NCI-H1417 (cell line): Measurements from ENCODE around the gene PIK3R2.

Source experiments
- DNase-seq, 3 experiments: peaks; one replicate each; lab custom pipeline; 2025; lab: John Stamatoyannopoulos, UW

Gene PIK3R2

GRCh38 chr19:18123819-18124218 is 29.1 kb upstream of the PIK3R2 start:
- DNase-seq, result no peak

- DNase-seq, result no peak
These were observed 26.9 kb upstream of the PIK3R2 start for GRCh38 chr19:18126097-18126496.

- DNase-seq, result no peak
These were observed 24.9 kb upstream of the PIK3R2 start for GRCh38 chr19:18128044-18128443.

GRCh38 chr19:18128805-18129204 is 24.2 kb upstream of the PIK3R2 start:
- DNase-seq, result no peak

- DNase-seq, result no peak
These were observed 22.3 kb upstream of the PIK3R2 start for GRCh38 chr19:18130523-18131242.

GRCh38 chr19:18131841-18132596 is 20.9 kb upstream of the PIK3R2 start:
- DNase-seq, result no peak

- no peak for DNase-seq
These were observed 17.0 kb upstream of the PIK3R2 start for GRCh38 chr19:18135712-18136584.

- no peak for DNase-seq
These were observed 15.7 kb upstream of the PIK3R2 start for GRCh38 chr19:18137242-18137641.

- DNase-seq, result no peak
These were observed 15.2 kb upstream of the PIK3R2 start for GRCh38 chr19:18137657-18138339.

- no peak for DNase-seq
These were observed 12.5 kb upstream of the PIK3R2 start for GRCh38 chr19:18140473-18140872.

GRCh38 chr19:18141031-18141430 is 11.9 kb upstream of the PIK3R2 start:
- DNase-seq, result no peak

GRCh38 chr19:18143902-18144301 is 9.1 kb upstream of the PIK3R2 start:
- DNase-seq, result no peak

- DNase-seq, result no peak
These were observed 8.6 kb upstream of the PIK3R2 start for GRCh38 chr19:18144361-18144760.

- DNase-seq, result no peak
These were observed 8.1 kb upstream of the PIK3R2 start for GRCh38 chr19:18144906-18145305.

GRCh38 chr19:18145391-18145999 is 7.5 kb upstream of the PIK3R2 start:
- no peak for DNase-seq

GRCh38 chr19:18147396-18147795 is 5.6 kb upstream of the PIK3R2 start:
- no peak for DNase-seq

- no peak for DNase-seq
These were observed 3.4 kb upstream of the PIK3R2 start for GRCh38 chr19:18149596-18149975.

GRCh38 chr19:18150776-18151624 is 2.0 kb upstream of the PIK3R2 start:
- DNase-seq, result no peak

- peak; percentile 92 to 98 (median 95) for DNase-seq
These were observed 534 bp upstream of the PIK3R2 start for GRCh38 chr19:18152442-18152816.

- peak in 2 of 3 experiments; percentile 31 to 44 for DNase-seq
These were observed 682 bp downstream of the PIK3R2 start for GRCh38 chr19:18153556-18154134.
